ENCODE results near the gene CTNNBIP1. TPM values are rescaled to one million over a fixed set of nuclear protein-coding genes. Genes with fewer than 3 reads are reported as not detected.
"Not testable (repeated sequence)": the region's sequence is repeated elsewhere in the genome, so short reads cannot be mapped to it uniquely, and the experiment has no call there.

The CTNNBIP1 gene
- total RNA-seq, 3 donors from 2014 or later (not counting 1 experiment from before 2014, with no cell fraction given) = 26.4 to 31.0 (median 29.8) TPM

GRCh38 chr1:9927259-9927658 lies 17.2 kb upstream of the CTNNBIP1 start:
- Histone ChIP-seq H3K27ac (ENCODE audit: low read length) (no peak overlapping the region), H3K9me3 (ENCODE audit: control insufficient read depth, insufficient read depth, low read length) (no peaks in the 10 kb centered on the region), H3K4me3 (ENCODE audit: low read length) (no peak overlapping the region), H3K27me3 (ENCODE audit: control insufficient read depth, insufficient read depth, low read length) (no peaks in the 10 kb centered on the region), H3K4me1 (ENCODE audit: control insufficient read depth, insufficient read depth, low read length) (no peaks in the 10 kb centered on the region), H3K36me3 (ENCODE audit: control insufficient read depth, insufficient read depth, low read length) (peaks cover 24% of the 10 kb centered on the region)
- intact Hi-C loops (cut with micrococcal nuclease) = no loop called here
- Mint-ChIP-seq H3K36me3 (peaks cover 6% of the 10 kb centered on the region), H3K27ac (no peak overlapping the region), H3K27me3 (ENCODE audit: low read depth in 2 of 2) (no peaks in the 10 kb centered on the region), H3K4me1 (no peaks in the 10 kb centered on the region), H3K9me3 (no peaks in the 10 kb centered on the region), H3K4me3 (no peak overlapping the region)
- WGBS (ENCODE audit: insufficient coverage) = 69% methylated on average over 5 of the region's 5 CpGs
- ATAC-seq = no peak
- TF ChIP-seq, protein P1, sequence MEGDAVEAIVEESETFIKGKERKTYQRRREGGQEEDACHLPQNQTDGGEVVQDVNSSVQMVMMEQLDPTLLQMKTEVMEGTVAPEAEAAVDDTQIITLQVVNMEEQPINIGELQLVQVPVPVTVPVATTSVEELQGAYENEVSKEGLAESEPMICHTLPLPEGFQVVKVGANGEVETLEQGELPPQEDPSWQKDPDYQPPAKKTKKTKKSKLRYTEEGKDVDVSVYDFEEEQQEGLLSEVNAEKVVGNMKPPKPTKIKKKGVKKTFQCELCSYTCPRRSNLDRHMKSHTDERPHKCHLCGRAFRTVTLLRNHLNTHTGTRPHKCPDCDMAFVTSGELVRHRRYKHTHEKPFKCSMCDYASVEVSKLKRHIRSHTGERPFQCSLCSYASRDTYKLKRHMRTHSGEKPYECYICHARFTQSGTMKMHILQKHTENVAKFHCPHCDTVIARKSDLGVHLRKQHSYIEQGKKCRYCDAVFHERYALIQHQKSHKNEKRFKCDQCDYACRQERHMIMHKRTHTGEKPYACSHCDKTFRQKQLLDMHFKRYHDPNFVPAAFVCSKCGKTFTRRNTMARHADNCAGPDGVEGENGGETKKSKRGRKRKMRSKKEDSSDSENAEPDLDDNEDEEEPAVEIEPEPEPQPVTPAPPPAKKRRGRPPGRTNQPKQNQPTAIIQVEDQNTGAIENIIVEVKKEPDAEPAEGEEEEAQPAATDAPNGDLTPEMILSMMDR (IDR thresholded peaks at IDR 0.05) = no peak
- DNase-seq = no peak

DNA sequence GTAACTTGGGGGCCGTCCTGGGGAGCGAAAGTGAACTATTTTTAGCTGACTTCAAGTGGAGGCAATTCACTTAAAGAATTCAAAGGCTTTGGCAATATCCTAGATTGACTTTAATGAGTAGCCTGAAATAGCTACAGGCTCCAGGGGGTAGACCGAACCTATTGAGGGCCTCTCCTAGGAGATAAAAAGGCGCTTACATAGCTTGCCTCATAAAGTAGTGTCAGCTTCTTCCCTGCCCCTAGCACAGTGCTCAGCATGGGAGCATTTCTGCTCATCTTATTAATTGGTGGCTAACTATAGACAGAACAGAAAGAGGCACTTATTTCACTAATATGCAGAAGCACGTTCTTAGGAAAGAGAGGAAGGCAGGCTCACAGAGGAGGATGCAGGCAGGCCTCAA lies 12.3 kb upstream of the CTNNBIP1 start:
- Mint-ChIP-seq H3K4me1 (no peaks in the 10 kb centered on the region), H3K4me3 (no peak overlapping the region), H3K27ac (no peak overlapping the region), H3K9me3 (no peaks in the 10 kb centered on the region), H3K27me3 (ENCODE audit: low read depth in 2 of 2) (peaks cover 0 to 2% of the 10 kb centered on the region in 2 donors), H3K36me3 (no peaks in the 10 kb centered on the region)
- ATAC-seq (no peak), DNase-seq (no peak)
- intact Hi-C loops (cut with micrococcal nuclease) = no loop called here
- Histone ChIP-seq H3K36me3 (ENCODE audit: control insufficient read depth, insufficient read depth, low read length) (no peaks in the 10 kb centered on the region), H3K4me3 (ENCODE audit: low read length) (no peak overlapping the region), H3K9me3 (ENCODE audit: control insufficient read depth, insufficient read depth, low read length) (no peaks in the 10 kb centered on the region), H3K27me3 (ENCODE audit: control insufficient read depth, insufficient read depth, low read length) (no peaks in the 10 kb centered on the region), H3K4me1 (ENCODE audit: control insufficient read depth, insufficient read depth, low read length) (no peaks in the 10 kb centered on the region), H3K27ac (ENCODE audit: low read length) (no peak overlapping the region)
- WGBS (ENCODE audit: insufficient coverage) = 93% methylated on average over 5 of the region's 5 CpGs
- TF ChIP-seq, protein P1 (IDR thresholded peaks at IDR 0.05) = no peak

DNA sequence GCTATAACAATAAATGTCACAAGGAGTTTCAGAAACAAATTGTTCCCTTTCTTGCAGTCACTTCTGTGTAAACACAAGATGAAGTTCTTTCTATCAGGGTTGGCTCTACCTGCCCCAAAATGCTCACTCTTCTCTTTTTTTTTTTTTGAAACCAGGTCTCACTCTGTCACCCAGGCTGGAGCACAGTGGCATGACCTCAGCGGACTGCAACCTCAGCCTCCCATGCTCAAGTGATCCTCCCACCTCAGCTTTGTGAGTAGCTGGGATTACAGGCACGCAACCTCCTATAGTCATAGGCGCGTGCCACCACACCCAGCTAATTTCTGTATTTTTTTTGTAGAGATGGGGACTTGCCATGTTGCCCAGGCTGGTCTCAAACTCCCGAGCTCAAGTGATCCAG lies 10.5 kb upstream of the CTNNBIP1 start:
- Histone ChIP-seq H3K9me3 (ENCODE audit: control insufficient read depth, insufficient read depth, low read length) (no peaks in the 10 kb centered on the region), H3K4me3 (ENCODE audit: low read length) (no peak overlapping the region), H3K27ac (ENCODE audit: low read length) (no peak overlapping the region), H3K4me1 (ENCODE audit: control insufficient read depth, insufficient read depth, low read length) (no peaks in the 10 kb centered on the region), H3K36me3 (ENCODE audit: control insufficient read depth, insufficient read depth, low read length) (no peaks in the 10 kb centered on the region), H3K27me3 (ENCODE audit: control insufficient read depth, insufficient read depth, low read length) (no peaks in the 10 kb centered on the region)
- Mint-ChIP-seq H3K27me3 (ENCODE audit: low read depth in 2 of 2) (peaks cover 0 to 2% of the 10 kb centered on the region in 2 donors), H3K4me3 (no peak overlapping the region), H3K4me1 (no peaks in the 10 kb centered on the region), H3K9me3 (no peaks in the 10 kb centered on the region), H3K36me3 (no peaks in the 10 kb centered on the region), H3K27ac (no peak overlapping the region)
- DNase-seq (no peak), ATAC-seq (no peak)
- TF ChIP-seq, protein P1 (IDR thresholded peaks at IDR 0.05) = no peak
- WGBS (ENCODE audit: insufficient coverage) = 79% methylated on average over 5 of the region's 5 CpGs
- intact Hi-C loops (cut with micrococcal nuclease) = no loop called here

- WGBS (ENCODE audit: insufficient coverage) = 89% methylated on average over 1 of the region's 1 CpG
These were observed 7.8 kb upstream of the CTNNBIP1 start for GRCh38 chr1:9917901-9918300.

GRCh38 chr1:9917495-9917894 lies 7.4 kb upstream of the CTNNBIP1 start:
- H3K27me3 Mint-ChIP-seq (ENCODE audit: low read depth in 2 of 2); H3K9me3 ChIP-seq (ENCODE audit: control insufficient read depth, insufficient read depth, low read length); H3K36me3 ChIP-seq (ENCODE audit: control insufficient read depth, insufficient read depth, low read length); H3K9me3 Mint-ChIP-seq; H3K4me3 Mint-ChIP-seq; H3K4me3 ChIP-seq (ENCODE audit: low read length); H3K4me1 ChIP-seq (ENCODE audit: control insufficient read depth, insufficient read depth, low read length); DNase-seq; H3K27ac Mint-ChIP-seq; H3K36me3 Mint-ChIP-seq; ATAC-seq; H3K27ac ChIP-seq (ENCODE audit: low read length); H3K27me3 ChIP-seq (ENCODE audit: control insufficient read depth, insufficient read depth, low read length); H3K4me1 Mint-ChIP-seq: not testable (repeated sequence)
- intact Hi-C loops (cut with micrococcal nuclease) = loop anchor here (10.0 kb wide), 1 partner anchor 1043 kb away; the partner anchor contains the start of gene ENO1
- 89% methylated on average over 2 of the region's 3 CpGs for WGBS (ENCODE audit: insufficient coverage)

More at GRCh38 chr1:9917901-9918300, 7.8 kb upstream of the CTNNBIP1 start:
- no peak overlapping the region for H3K27ac Mint-ChIP-seq
- Histone ChIP-seq H3K27me3 (ENCODE audit: control insufficient read depth, insufficient read depth, low read length) (no peaks in the 10 kb centered on the region), H3K4me1 (ENCODE audit: control insufficient read depth, insufficient read depth, low read length) (no peaks in the 10 kb centered on the region), H3K27ac (ENCODE audit: low read length) (no peak overlapping the region), H3K36me3 (ENCODE audit: control insufficient read depth, insufficient read depth, low read length) (no peaks in the 10 kb centered on the region), H3K4me3 (ENCODE audit: low read length) (no peak overlapping the region), H3K9me3 (ENCODE audit: control insufficient read depth, insufficient read depth, low read length) (no peaks in the 10 kb centered on the region)
- no peaks in the 10 kb centered on the region for H3K4me1 Mint-ChIP-seq
- DNase-seq (no peak), ATAC-seq (no peak)
- intact Hi-C loops (cut with micrococcal nuclease) = loop anchor here (10.0 kb wide), 1 partner anchor 1043 kb away; the partner anchor contains the start of gene ENO1
- no peaks in the 10 kb centered on the region for H3K9me3 Mint-ChIP-seq
- TF ChIP-seq, protein P1 (IDR thresholded peaks at IDR 0.05) = no peak
- no peak overlapping the region for H3K4me3 Mint-ChIP-seq
- peaks cover 0 to 2% of the 10 kb centered on the region in 2 donors for H3K27me3 Mint-ChIP-seq (ENCODE audit: low read depth in 2 of 2)
- H3K36me3 Mint-ChIP-seq = no peaks in the 10 kb centered on the region
